22Rv1 (cell line): ENCODE data around the gene ATP5F1E.

Source experiments
- ZFX ChIP-seq: fragments of 450-650 bp; IDR thresholded peaks from 2 replicates; pipeline ENCODE4 v1.6.1; 2017; ENCODE audit warnings: antibody characterized with exemption, borderline replicate concordance
- TF ChIP-seq, protein P1 (sequence below): fragments of 450-650 bp; IDR thresholded peaks from 2 replicates; pipeline ENCODE4 v1.5.1; 2017; ENCODE audit warnings: mild to moderate bottlenecking

DNA sequence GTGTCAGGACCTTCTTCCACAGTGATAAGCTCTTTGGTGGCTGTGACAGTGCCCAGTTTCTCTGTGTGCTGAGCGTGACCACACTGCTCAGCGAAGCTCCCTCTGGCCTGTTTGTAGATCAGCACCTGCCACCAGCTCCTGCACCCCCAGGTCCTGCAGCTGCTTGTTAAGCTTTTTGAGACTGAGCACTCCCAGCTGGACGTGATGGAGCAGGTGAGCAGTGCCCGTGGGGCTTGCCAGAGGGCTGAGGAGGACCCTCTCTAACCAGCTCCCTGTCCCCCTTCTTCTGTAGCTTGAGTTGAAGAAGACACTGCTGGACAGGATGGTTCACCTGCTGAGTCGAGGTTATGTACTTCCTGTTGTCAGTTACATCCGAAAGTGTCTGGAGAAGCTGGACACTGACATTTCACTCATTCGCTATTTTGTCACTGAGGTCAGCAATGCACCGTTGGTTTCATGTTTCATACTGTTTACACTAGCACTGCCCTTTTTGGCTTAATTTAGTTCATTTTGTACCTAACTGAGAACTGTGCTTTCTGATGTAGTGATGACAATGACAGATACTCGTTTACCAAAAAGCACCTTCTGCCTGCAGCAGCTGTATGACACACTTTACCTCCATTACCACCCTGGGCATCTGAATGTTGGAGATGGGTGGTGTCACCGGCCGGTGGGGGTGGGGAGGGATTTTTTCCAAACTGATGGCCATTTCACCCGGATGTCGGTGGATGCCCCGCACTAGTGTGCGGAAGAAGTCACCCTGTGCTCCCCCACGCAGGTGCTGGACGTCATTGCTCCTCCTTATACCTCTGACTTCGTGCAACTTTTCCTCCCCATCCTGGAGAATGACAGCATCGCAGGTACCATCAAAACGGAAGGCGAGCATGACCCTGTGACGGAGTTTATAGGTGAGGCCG, 38.5 kb downstream of the ATP5F1E start:
- TF ChIP-seq ZFX = no peak
- TF ChIP-seq, protein P1, sequence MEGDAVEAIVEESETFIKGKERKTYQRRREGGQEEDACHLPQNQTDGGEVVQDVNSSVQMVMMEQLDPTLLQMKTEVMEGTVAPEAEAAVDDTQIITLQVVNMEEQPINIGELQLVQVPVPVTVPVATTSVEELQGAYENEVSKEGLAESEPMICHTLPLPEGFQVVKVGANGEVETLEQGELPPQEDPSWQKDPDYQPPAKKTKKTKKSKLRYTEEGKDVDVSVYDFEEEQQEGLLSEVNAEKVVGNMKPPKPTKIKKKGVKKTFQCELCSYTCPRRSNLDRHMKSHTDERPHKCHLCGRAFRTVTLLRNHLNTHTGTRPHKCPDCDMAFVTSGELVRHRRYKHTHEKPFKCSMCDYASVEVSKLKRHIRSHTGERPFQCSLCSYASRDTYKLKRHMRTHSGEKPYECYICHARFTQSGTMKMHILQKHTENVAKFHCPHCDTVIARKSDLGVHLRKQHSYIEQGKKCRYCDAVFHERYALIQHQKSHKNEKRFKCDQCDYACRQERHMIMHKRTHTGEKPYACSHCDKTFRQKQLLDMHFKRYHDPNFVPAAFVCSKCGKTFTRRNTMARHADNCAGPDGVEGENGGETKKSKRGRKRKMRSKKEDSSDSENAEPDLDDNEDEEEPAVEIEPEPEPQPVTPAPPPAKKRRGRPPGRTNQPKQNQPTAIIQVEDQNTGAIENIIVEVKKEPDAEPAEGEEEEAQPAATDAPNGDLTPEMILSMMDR = no peak
